SU-DHL-6 (cell line): ENCODE results near the gene SPTBN5.

ENCODE experiments used
- H2AFZ ChIP-seq: fragments of 200-600 bp; sonication (generic); 2 replicates; pipeline ENCODE4 v1.6.1; 2014; ENCODE audit warnings: low read depth, mild to moderate bottlenecking, moderate library complexity, mixed read lengths, antibody characterized with exemption, low read length; ENCODE audit not compliant: severe bottlenecking
- H3F3A ChIP-seq: fragments of 200-600 bp; shearing (Covaris generic); 2 replicates; pipeline ENCODE4 v1.6.0; 2016; ENCODE audit warnings: antibody characterized with exemption, mild to moderate bottlenecking; ENCODE audit not compliant: insufficient read depth
- H3K27ac ChIP-seq: fragments of 200-600 bp; sonication (generic); 2 replicates; pipeline ENCODE4 v1.5.1; 2016; ENCODE audit warnings: low read depth, mild to moderate bottlenecking, low read length, moderate library complexity, mixed read lengths
- H3K27me3 ChIP-seq: fragments of 200-600 bp; sonication (generic), shearing (Covaris generic); 2 replicates; pipeline ENCODE4 v1.6.0; 2014; ENCODE audit warnings: mild to moderate bottlenecking, low read length
- H3K36me3 ChIP-seq: fragments of 200-600 bp; sonication (generic); 2 replicates; pipeline ENCODE4 v1.6.1; 2014; ENCODE audit warnings: mild to moderate bottlenecking, low read length, mixed read lengths
- H3K4me2 ChIP-seq: fragments of 300-600, 200-600 bp; shearing (Covaris generic), sonication (generic); 2 replicates; pipeline ENCODE4 v1.6.0; 2014; ENCODE audit warnings: low read length, low read depth, mild to moderate bottlenecking; ENCODE audit not compliant: poor library complexity, severe bottlenecking
- H3K4me3 ChIP-seq: fragments of 200-600 bp; sonication (generic); 2 replicates; pipeline ENCODE4 v1.5.1; 2014; ENCODE audit warnings: antibody characterized with exemption, low read length, mild to moderate bottlenecking, mixed read lengths; ENCODE audit not compliant: insufficient read depth, poor library complexity, severe bottlenecking
- H3K79me2 ChIP-seq: fragments of 200-600 bp; sonication (generic); 2 replicates; pipeline ENCODE4 v1.6.1; 2014; ENCODE audit warnings: mild to moderate bottlenecking, low read length, moderate library complexity; ENCODE audit not compliant: insufficient read depth
- H3K9ac ChIP-seq: fragments of 200-600 bp; sonication (generic); 2 replicates; pipeline ENCODE4 v1.7.0; 2014; ENCODE audit warnings: mild to moderate bottlenecking, low read length
- H3K9me2 ChIP-seq: fragments of 200-600 bp; sonication (generic); replicated peaks from 2 replicates; pipeline ENCODE4 v1.6.1; 2014; ENCODE audit warnings: low read length; ENCODE audit not compliant: insufficient read depth
- H3K9me3 ChIP-seq: fragments of 200-600 bp; sonication (generic); 2 replicates; pipeline ENCODE4 v1.6.1; 2014; ENCODE audit warnings: low read length, mixed read lengths; ENCODE audit not compliant: insufficient read depth
- H4K20me1 ChIP-seq: fragments of 200-600 bp; sonication (generic); 2 replicates; pipeline ENCODE4 v1.6.1; 2014; ENCODE audit warnings: low read depth, mild to moderate bottlenecking, antibody characterized with exemption, low read length, moderate library complexity, mixed read lengths
- CTCF ChIP-seq: fragments of 200-600 bp; sonication (generic); IDR thresholded peaks from one replicate; pipeline ENCODE4 v1.5.1; 2017; ENCODE audit warnings: antibody characterized with exemption, mild to moderate bottlenecking, low read length, moderate library complexity; ENCODE audit not compliant: insufficient read depth, poor library complexity, severe bottlenecking
- EZH2phosphoT487 ChIP-seq: fragments of 200-600 bp; sonication (generic), shearing (Covaris generic); conservative IDR thresholded peaks from 2 replicates; pipeline ENCODE4 v1.6.1; 2018; ENCODE audit warnings: mild to moderate bottlenecking, antibody characterized with exemption, low read length, moderate library complexity, mixed read lengths

SPTBN5 gene

GRCh38 chr15:41851755-41852370 lies 42.0 kb downstream of the SPTBN5 start:
- H3K9me3 ChIP-seq: no peaks in the 10 kb centered on the region
- H3K36me3 ChIP-seq: no peaks in the 10 kb centered on the region
- no peaks in the 10 kb centered on the region for H3K9me2 ChIP-seq
- no peak overlapping the region for H2AFZ ChIP-seq
- H3K4me3 ChIP-seq: no peak overlapping the region
- H3K27me3 ChIP-seq: no peaks in the 10 kb centered on the region
- H3K27ac ChIP-seq: no peak overlapping the region
- H4K20me1 ChIP-seq: no peaks in the 10 kb centered on the region
- H3K79me2 ChIP-seq: no peaks in the 10 kb centered on the region
- no peak for TF ChIP-seq EZH2phosphoT487
- TF ChIP-seq CTCF: no peak
- no peak overlapping the region for H3K4me2 ChIP-seq
- no peak overlapping the region for H3K9ac ChIP-seq
- H3F3A ChIP-seq: no peaks in the 10 kb centered on the region

- no peaks in the 10 kb centered on the region for H3K79me2 ChIP-seq
- H3K4me3 ChIP-seq: no peak overlapping the region
- H3K9me3 ChIP-seq: no peaks in the 10 kb centered on the region
- no peak overlapping the region for H2AFZ ChIP-seq
- no peaks in the 10 kb centered on the region for H3K27me3 ChIP-seq
- H3K36me3 ChIP-seq: no peaks in the 10 kb centered on the region
- H3K4me2 ChIP-seq: no peak overlapping the region
- TF ChIP-seq EZH2phosphoT487 (no peak), CTCF (no peak)
- H4K20me1 ChIP-seq: no peaks in the 10 kb centered on the region
- H3K9me2 ChIP-seq: no peaks in the 10 kb centered on the region
- H3F3A ChIP-seq: no peaks in the 10 kb centered on the region
- H3K27ac ChIP-seq: no peak overlapping the region
- no peak overlapping the region for H3K9ac ChIP-seq
These were observed 42.7 kb downstream of the SPTBN5 start for GRCh38 chr15:41851167-41851523.

- Histone ChIP-seq H3K27ac (no peak overlapping the region), H3K9me3 (no peaks in the 10 kb centered on the region), H3F3A (no peaks in the 10 kb centered on the region), H3K9ac (no peak overlapping the region), H3K4me3 (no peak overlapping the region), H3K9me2 (no peaks in the 10 kb centered on the region), H3K36me3 (no peaks in the 10 kb centered on the region), H3K4me2 (no peak overlapping the region), H3K27me3 (no peaks in the 10 kb centered on the region), H2AFZ (no peak overlapping the region), H3K79me2 (no peaks in the 10 kb centered on the region), H4K20me1 (no peaks in the 10 kb centered on the region)
- no peak for TF ChIP-seq EZH2phosphoT487
- TF ChIP-seq CTCF: no peak
These were observed 43.2 kb downstream of the SPTBN5 start for GRCh38 chr15:41850482-41851166.
